ELR (cell line): ENCODE results near the gene NUP42.
"Not testable (repeated sequence)": the region's sequence is repeated elsewhere in the genome, so short reads cannot be mapped to it uniquely, and the experiment has no call there.

Experiments
- DNase-seq: peaks from one replicate; pipeline ENCODE4 v3.0.0-alpha.2; 2015; ENCODE audit warnings: low read depth

The NUP42 gene, protein sequence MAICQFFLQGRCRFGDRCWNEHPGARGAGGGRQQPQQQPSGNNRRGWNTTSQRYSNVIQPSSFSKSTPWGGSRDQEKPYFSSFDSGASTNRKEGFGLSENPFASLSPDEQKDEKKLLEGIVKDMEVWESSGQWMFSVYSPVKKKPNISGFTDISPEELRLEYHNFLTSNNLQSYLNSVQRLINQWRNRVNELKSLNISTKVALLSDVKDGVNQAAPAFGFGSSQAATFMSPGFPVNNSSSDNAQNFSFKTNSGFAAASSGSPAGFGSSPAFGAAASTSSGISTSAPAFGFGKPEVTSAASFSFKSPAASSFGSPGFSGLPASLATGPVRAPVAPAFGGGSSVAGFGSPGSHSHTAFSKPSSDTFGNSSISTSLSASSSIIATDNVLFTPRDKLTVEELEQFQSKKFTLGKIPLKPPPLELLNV

DNA sequence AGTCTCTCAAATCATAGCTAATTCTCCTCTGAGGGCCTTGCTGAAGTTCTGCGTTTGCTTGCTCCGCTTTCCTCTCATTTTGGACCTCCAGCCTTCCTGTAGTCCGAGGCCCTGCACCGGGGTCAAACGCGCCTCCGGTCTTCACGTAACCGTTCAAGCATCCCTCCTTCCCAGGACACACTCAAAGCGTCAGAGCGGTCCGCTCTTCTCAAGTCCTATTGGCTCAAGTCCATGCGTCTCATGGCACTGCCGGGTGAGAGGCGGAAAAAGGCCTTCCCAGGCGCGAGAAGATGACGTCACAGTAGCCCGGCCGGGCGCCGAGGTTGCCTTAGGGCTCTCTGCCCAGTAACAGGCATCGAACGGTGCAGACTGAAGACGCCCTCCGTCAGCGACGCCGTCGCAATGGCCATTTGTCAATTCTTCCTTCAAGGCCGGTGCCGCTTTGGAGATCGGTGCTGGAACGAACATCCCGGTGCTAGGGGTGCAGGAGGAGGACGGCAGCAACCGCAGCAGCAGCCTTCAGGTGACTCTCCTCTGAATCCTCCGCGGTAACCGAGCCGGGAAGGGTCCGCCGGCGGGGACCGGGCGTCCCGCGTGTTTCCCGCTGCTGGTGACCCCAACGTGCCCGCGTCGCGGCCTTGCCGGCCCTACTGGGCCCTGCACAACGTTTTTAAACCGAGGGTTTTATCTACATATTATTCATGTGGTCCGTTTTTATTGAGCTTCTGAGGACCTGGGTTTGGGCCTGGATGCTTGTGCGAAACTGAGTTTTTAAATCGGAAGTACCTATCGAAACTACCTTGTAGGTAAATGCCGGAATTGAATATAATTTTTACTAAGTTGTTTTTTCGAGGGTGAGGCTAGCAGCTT, at the start of gene NUP42:
TSS of gene NUP42 (plus strand) at position 365 of the 870 bp plus-strand sequence. CDS start at position 403, 38 bp downstream.
- peak; percentile 100 for DNase-seq

DNA sequence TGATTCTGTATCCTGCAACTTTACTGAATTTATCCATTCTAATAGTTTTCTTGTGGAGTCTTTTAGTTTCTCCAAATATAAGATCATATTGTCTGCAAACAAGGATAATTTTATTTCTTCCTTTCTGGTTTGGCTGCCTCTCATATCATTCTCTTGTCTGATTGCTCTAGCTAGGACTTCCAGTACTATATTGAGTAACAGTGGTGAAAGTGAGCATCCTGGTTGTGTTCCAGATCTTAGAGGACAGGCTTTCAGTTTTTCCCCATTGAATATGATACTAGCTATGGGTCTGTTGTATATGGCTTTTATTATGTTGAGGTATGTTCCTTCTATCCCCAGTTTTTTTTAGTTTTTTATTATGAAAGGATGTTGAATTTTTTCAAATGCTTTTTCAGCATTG, 48.1 kb upstream of the NUP42 start:
- DNase-seq = no peak

DNA sequence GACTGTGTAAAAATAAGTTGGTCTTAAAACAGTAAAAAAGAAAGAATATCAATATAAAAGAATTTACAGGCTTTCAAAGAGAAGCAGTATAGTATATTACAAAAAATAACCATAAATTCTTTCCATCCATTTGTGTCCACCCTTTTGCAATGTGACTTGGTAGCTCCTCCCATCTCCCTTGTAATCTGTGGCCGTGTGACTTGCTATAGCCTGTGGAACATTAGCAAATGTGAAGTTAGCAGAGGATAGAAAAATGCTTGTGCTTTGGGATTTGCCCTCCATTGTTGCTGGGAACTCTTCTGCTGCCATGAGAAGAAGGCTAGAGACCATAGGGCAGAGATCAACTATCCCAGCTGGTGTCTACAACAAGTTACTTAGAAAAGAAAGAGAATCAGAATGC, 46.1 kb upstream of the NUP42 start:
- no peak for DNase-seq

DNA sequence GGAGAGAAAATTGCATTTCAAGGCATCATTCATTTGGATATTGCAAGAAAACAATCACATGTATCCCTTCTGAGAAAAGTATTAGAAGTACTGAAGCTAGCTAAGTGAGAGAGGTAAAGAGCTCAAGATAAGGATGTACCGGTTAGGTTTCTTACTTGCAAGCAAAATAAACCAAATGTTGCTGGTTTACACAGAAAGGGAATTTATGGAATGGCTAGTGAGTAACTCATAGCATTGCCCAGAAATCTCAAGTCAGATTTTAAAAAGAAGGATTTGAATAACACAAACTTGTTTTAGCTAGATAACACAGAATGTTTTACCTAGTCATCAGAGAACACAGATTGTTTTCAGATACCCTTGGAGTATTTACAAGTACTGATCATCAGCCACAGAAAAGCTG, 45.6 kb upstream of the NUP42 start:
- DNase-seq = no peak

DNA sequence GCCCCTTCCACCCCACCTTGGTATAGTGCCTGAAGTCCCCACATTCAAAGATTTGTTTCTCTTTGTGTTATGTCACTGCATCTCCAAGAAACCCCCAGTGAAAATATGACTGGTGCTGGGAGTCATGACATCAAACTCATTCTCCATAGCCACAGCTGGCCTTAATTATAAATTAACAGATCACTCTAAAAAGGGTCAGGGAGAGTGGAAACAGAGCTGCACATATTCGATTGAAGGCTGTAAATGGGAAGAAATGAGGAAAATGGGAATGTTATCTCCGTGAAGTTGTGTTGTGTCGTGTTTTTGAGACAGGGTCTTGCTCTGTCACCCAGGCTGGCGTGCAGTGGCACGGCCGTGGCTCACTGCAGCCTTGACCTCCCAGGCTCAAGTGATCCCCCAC, 24.2 kb upstream of the NUP42 start:
- no peak for DNase-seq

DNA sequence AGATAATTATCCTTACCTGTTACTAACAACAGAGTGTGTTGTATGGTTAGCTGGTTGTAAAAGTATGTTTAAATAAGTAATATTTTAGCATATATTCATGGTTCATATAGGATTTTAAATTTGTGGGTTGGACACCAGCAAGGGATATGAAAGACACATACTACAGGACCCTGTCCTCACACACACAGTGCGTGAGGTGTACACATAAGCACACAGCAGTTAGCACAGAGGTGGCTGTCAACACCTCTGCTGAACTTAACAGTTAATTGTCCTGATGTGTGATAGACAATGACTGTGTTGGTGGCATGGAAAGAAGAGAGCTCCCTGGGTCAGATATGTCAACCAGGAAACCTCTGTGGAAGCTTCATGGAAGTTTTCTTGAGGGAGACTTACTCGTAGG, 23.3 kb upstream of the NUP42 start:
- no peak for DNase-seq

DNA sequence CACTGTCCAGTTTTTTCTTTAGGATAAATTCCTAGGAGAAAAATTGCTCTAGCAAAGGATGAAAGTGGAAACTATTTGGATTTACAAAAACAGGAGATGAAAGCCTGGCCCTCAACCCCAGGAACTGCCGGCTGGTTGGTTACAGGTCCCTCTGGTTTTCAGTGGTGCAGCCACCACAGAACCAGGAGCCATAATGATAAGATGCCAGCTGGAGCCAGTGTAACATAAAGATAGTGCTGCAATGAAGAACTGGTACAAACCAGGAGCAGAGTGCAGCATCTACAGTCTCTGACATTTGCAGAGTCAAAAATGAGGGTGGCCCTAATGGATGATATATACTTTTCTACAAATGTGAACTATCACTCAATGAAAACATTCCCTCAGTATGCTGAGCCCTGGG, 20.4 kb upstream of the NUP42 start:
- DNase-seq = no peak

DNA sequence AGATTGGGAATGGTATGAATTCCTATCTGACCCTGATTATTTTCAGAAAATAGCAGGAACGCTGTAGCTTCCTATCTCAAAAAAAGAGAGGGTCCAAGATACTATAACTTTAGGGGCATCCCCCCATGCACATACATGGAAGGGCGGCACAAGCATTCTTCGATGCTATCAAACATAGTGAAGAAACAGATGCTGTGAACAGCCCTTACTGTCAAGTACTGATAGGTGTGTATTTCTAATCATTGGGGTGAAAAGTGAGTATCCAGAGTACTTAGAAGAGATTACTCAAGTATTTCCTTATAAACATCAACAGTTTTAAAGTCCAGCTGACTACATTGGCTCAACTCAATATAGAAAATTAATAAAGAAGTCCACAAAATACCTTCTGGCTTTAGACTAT, 17.0 kb upstream of the NUP42 start:
- no peak for DNase-seq

DNA sequence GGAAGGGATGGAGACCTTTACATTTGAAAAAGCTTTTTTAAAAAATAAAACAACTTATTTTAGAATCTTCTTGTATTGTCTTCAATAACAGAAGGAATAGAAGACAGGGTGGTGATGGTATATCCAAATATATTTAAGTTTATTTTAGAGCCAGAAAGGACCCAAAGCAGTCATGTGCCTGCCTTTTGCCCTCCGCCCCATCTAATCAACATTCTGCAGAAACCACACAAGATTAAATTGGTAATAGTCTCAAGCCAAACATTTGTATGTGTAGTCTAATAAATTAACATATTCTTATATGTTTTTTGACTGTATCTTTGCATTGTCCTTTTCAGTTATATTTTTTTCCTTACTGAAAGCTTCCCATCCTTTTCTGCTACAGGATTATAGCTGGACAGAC, 16.5 kb upstream of the NUP42 start:
- DNase-seq = no peak

DNA sequence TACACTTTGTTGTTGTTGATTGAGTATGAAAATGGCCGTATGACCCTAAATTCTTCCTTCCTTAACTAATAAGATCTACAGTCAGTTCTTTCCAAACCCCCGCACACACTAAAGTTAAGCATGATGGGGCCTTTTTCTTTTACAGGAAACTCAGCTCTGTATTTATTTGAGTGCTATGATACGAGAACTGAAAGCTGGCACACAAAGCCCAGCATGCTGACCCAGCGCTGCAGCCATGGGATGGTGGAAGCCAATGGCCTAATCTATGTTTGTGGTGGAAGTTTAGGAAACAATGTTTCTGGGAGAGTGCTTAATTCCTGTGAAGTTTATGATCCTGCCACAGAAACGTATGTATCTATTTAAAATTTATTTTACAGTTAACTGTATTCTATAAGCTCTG, 14.2 kb upstream of the NUP42 start:
- no peak for DNase-seq

DNA sequence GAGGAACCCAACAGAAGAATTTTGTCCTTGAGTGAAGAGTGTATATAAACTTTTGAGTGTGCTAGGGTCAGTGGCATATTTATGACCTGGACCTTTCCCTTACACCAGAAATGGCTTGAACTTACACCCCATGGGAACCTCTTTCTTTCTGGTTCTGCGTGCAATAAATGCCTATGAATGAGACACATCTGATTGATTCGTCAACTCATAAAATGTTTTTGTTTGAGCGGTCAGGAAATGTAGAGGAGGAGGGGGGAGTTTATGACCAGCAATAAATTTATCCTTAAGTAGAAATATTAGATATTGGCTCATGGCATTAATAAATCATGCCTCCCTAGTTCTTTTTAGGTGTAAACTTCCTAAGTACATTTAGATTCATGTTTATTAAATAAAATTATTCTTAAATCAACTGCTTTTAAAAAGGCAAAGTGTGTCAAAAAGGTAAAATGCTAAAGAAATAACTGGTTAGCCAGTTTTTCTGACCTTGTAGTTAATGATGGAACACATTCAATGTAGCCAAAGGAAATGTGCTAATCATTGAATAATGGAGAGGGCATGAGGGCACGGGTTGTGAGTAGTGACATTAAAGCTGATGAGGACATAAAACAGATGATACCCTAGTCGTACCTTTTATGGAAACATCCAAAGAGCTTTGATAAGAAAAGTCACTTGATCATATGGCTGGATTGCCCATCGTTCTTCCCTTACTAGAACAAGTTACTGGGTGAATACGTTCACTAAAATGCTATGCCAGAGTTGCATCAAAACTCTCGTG, 13.6 kb upstream of the NUP42 start:
- no peak for DNase-seq

DNA sequence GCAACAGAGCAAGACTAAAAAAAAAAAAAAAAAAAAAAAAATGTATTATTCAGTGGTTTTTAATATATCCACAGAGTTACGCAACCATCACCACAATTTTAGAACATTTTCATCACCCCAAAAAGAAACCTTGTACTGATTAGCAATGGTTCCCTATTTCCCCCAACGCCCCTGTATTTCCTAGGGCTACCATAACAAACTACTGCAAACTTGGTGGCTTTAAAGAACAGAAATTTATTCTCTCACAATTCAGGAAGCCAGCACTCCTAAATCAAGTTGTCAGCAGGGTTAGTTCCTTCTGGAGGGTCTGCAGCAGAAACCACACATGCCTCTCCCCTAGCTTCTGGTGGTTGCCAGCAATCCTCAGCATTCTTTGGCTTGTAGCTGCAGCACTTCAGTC, 5.9 kb upstream of the NUP42 start:
- no peak for DNase-seq

DNA sequence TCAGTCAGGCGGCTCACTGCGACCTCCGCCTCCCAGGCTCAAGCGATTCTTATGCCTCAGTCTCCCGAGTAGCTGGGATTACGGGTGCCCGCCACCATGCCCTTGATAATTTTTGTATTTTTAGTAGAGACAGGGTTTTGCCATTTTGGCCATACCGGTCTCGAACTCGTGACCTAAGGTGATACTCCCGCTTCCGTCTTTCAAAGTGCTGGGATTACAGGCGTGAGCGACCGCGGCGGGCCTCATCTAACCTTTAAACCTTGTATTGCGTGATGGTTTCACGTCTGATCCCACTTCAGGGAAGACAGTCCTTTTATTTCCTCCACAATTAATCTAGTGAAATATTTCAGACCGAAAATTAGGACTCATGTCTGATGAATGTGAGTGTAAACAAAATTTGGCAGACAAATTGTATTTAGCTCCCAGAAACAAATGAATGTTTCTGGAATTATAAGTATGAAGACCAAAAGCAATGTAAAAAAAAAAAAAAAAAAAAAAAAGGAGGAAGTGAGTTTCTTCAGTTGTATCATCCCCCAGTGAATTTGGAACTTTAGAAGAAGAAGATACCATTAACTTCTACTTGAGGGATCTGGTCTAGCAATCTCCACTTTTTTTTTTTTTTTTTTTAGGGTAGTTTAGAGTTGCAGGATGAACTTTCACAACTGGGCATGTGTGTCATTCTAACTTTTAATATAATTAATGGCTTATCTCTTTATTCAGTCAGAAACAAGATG, 1.6 kb downstream of the NUP42 start:
- no peak for DNase-seq

DNA sequence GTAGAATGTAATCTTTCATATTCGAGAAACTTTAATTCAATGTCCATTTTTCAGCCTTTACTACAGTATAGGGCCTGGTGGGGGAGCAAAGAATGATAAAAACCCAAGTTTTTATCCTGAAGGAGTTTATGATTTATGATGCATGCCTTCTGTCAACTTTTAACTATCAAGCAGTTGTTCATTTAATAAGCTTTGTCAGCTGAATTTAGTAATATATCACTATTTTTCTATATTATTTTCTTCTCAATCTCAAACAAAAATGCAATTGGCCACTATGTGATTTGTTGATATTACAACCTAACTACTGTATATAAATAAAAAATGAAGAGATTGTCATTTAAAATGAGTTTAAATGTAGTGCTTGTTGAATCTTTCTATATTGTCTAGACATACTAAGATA, 2.4 kb downstream of the NUP42 start:
- DNase-seq = no peak

DNA sequence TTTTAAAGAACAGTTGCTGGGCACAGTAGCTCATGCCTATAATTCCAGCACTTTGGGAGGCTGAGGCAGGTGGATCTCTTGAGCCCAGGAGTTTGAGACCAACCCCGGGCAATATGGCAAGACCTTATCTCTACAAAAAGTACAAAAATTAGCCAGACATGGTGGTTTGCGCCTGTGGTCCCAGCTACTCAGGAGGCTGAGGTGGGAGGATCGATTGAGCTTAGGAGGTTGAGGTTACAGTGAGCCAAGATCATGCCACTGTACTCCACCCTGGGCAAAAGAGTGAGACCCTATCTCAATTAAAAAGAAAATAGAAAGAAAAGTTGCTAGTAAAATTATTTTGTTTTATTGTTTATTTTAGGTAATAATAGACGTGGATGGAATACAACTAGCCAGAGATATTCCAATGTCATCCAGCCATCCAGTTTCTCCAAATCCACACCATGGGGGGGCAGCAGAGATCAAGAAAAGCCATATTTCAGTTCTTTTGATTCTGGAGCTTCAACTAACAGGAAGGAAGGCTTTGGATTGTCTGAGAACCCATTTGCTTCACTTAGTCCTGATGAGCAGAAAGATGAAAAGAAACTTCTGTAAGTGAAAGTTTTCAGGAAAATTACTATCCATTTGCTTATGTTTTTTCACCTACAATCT, 3.0 kb downstream of the NUP42 start:
- peak; percentile 72 for DNase-seq

DNA sequence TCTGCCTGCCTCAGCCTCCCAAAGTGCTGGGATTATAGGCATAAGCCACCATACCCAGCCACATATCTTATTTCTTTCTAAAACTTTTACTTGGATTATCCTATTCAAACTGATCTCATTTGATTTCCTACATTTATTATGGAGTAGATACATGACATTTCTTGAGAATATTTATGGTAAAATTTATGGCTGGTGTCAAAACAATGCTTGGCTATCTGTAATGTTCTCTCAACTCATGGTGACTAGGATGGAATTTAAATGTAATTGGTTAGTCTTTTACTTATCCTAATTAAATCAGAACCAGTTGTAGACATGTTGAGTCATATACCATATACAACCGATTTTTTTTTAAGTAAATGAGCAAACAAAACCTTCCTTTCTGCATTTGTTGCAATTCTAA, 4.1 kb downstream of the NUP42 start:
- no peak for DNase-seq

DNA sequence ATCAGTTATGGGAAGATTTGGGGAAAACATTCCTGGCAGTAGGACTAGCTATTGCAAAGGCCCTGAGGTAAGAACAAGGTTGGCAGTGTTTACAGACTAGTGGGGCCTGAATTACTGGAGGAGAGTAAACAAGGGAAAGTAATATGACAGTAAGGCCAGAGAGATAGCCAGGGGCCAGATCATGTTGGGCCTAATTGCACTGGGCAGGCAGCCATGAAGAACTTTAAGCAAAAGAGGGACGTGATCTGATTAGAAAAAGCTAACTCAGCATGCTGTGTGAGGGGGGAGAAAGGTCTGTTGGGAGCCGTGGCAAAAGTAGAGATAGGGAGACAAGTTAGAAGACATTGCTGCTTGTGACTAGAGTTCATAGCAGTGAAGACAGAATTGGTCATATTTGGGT, 9.2 kb downstream of the NUP42 start:
- DNase-seq = no peak

DNA sequence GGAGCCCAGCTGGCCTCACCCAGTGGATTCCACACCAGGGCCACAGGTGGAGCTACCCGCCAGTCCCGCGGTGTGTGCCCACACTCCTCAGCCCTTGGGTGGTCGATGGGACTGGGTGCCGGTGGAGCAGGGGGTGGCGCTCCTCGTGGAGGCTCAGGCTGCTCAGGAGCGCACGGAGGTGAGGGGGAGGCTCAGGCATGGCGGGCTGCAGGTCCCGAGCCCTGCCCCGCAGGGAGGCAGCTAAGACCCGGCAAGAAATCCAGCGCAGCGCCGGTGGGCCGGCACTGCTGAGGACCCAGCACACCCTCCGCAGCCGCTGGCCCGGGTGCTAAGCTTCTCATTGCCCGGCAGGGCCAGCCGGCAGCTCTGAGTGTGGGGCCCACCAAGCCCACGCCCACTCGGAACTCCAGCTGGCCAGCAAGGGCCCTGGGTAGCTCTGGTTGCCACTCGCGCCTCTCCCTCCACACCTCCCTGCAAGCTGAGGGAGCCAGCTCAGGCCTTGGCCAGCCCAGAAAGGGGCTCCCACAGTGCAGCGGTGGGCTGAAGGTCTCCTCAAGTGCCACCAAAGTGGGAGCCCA, 11.9 kb downstream of the NUP42 start:
- not testable (repeated sequence) for DNase-seq

DNA sequence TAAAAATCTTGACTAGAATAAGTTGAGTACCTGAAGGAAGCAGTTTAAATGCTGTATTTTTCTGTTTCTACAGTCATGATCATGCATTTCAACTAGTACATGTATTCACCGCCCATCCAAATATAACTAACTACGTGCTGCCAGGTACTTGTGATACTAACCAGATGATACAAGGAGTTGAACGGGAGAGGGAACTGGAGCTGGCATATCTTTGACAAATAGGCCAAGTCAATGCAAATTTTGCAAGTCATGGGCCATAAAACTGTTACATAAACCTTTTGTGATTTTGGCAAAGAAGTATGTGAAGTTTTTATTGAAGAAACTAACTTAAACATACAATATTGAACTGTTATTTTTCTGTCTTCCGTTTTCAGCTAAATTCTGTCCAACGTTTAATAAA, 14.5 kb downstream of the NUP42 start:
- no peak for DNase-seq

DNA sequence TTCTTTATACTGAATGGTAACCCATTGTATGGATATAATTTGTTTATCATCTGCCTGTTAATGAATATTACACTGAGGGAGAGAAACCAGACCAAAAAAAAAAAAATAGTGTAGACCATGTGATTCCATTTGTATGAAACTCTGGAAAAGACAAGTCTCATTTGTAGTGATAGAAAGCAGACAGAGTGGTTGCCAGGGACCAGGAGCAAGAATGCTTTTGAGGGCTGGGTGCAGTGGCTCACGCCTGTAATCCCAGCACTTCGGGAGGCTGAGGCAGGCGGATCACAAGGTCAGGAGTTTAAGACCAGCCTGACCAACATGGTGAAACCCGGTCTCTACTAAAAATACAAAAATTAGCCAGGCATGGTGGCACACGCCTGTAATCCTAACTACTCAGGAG, 15.9 kb downstream of the NUP42 start:
- DNase-seq = not testable (repeated sequence)

DNA sequence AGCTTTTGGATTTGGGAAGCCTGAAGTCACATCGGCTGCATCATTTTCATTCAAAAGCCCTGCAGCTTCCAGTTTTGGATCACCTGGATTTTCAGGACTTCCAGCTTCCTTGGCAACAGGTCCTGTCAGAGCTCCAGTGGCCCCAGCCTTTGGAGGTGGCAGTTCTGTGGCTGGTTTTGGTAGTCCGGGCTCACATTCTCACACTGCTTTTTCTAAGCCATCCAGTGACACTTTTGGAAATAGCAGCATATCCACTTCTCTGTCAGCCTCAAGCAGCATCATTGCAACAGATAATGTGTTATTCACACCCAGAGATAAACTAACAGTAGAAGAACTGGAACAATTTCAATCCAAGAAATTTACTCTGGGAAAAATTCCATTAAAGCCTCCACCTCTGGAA, 18.5 kb downstream of the NUP42 start:
- no peak for DNase-seq
